ENCODE measurements around the gene RHOU.

RHOU gene

DNA sequence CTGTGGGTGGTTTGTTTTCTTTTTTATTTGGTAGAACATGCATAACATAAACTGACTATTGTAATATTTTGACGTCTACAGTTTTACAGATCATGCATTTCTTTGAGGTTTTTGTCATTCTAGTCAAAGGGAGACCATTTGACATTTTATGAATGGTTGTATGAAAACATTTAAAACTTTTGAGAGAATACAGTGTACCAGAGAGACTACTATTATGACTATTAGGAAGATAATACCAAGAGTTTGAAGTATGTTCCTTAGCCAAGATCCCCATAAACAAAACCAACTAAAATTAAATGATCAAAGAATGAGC lies 37.3 kb upstream of the RHOU start:
- TF ChIP-seq, protein P1, sequence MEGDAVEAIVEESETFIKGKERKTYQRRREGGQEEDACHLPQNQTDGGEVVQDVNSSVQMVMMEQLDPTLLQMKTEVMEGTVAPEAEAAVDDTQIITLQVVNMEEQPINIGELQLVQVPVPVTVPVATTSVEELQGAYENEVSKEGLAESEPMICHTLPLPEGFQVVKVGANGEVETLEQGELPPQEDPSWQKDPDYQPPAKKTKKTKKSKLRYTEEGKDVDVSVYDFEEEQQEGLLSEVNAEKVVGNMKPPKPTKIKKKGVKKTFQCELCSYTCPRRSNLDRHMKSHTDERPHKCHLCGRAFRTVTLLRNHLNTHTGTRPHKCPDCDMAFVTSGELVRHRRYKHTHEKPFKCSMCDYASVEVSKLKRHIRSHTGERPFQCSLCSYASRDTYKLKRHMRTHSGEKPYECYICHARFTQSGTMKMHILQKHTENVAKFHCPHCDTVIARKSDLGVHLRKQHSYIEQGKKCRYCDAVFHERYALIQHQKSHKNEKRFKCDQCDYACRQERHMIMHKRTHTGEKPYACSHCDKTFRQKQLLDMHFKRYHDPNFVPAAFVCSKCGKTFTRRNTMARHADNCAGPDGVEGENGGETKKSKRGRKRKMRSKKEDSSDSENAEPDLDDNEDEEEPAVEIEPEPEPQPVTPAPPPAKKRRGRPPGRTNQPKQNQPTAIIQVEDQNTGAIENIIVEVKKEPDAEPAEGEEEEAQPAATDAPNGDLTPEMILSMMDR (IDR thresholded peaks at IDR 0.05), result no peak

DNA sequence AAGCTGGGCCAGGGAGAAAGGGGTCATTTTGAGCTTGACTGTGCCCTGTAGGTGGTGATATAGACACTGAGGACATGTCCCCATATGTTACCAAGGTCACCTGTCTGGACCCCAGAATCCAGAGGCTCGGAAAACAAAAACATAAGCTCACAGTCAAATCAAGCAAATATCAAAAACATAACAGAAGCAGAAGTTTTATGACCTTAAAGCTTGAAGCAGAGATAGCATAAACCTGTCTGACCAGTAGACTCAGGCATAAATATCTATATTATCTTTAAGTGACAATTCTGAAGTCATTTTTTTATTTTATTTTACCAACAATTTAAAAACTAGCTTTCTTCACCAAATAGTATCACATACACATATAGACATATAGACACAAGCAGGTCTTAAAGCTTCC lies 32.8 kb upstream of the RHOU start:
- TF ChIP-seq, protein P1 (IDR thresholded peaks at IDR 0.05), result no peak

DNA sequence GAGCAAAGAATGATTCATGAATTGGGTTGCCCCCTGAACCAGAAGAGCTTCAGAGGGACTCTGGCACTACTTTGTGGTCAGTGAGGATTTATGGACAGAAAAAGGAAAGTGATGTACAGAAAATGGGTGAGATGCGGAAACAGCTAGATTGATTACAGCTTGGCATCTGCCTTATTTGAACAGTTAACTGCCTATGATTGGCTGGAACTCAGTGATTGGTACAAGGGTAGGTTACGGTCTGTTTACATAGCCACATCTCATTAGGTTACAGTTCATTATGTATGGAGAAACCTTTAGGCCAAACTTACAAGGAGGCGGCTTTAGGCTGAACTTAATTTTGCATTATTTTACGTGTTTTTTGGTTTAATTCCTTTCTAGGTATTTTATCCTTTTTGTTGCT lies 29.0 kb upstream of the RHOU start:
- TF ChIP-seq, protein P1 (IDR thresholded peaks at IDR 0.05), result no peak

DNA sequence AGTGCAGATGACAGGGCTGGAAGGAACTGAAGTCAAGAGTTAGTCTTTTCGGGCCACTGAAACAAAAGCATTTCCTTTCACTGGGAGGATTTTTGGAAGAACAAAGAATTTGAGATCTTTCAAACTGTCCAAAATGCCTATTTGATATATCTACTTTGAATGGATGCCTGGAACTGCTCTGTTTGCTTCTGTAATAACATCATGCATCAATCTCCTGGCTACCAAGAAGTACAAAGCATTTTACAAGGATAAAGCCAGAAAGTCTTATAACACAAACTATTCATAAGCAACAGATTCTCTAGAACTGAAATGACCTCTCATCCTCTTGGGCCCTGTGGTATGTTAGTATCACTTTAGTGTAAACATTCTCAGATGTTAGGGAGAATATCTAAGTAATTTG lies 18.2 kb upstream of the RHOU start:
- TF ChIP-seq, protein P1 (IDR thresholded peaks at IDR 0.05), result no peak

DNA sequence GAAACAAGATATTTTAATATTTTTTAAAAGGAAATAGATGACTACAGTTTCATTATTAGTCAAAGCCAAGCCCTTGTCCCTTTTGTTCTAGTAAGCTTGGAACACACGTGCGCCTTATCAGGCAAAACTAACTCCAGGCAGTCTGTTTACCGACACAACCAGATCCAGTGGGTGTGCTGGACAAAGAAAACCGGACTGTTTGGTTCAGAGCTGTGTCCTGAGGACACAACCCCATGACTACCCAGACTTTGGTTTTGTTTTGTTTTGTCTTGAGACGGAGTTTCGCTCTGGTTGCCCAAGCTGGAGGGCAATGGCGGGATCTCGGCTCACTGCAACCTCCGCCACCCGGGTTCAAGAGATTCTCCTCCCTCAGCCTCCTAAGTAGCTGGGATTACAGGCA lies 13.9 kb upstream of the RHOU start:
- TF ChIP-seq, protein P1 (IDR thresholded peaks at IDR 0.05), result no peak

DNA sequence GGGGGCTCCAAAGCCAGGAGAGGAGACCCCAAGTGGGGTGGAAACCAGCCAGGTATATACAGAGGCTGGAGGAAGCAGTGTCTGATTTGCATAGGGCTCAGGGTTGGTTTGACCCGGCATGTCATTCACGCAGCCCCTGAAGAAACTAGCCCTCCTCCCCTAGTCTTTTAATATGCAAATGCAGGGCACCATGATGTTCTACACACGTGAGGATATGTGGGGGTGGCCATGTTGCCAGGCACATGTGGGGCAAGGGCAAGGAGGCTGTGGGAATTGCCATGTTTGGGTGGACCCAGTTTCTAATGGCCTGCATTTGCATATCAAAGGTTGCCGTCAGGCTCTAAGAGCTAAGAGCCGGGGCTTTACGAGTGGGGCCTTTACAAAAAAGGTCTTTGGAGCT lies 12.0 kb upstream of the RHOU start:
- TF ChIP-seq, protein P1 (IDR thresholded peaks at IDR 0.05), result no peak

DNA sequence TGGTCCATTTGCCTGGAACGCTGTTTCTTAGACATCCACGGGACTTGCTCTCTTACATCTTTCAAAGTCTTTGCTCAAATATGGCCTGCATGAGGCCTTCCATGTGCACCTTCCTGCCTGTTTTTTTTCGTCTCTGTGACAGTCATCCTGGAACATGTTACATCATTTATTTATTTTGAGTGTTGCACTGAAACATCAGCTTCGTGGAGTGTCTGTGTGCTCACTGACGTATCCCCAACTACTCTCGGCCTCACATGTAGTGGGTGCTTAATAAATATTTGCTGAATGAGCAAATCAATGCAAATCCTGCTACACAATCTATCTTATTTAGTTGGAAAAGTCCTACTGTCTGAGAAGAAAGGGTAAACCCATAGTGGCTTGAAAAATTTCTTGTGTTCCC lies 11.4 kb upstream of the RHOU start:
- TF ChIP-seq, protein P1 (IDR thresholded peaks at IDR 0.05), result no peak

DNA sequence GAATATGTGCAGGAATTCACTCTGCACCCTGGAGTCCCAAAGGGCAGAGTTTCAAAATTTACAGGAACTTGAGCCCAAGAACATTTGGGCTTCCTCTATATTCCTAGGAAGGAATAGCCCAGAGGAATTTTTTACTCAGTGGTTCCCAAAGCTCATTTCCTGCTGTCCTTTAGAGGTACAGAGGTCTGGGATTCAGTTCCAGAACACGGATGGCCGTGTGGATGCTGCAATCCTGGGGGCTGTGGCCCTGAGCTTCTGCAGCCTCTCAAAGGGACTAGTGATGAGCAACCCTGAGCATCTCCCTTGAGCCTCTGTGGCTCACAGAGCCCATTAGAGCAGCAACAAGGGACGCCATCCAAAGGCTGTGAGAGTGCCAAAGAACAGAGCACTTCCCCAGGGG lies 10.1 kb upstream of the RHOU start:
- TF ChIP-seq, protein P1 (IDR thresholded peaks at IDR 0.05), result no peak
